ENCODE measurements around the gene GART.

DNA sequence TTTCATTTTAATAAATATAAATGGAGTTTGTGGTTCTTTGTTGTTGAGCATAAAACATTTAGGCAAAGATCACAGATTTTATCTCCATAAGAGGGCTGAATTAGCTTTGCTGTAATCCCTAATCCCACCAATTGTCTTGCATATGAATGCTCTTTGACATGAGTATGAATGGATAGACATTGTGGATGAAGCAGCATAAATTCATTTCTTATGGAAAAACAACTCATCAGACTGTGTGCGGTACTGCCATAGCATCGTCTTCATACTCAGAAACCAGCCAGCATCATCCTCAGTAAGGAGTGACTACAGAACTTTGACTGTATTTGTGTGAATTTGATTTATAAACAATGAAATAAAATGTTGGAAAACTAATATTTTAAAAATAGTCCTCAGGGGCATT is 20.5 kb upstream of the GART start:
- TF ChIP-seq TAF1 (IDR thresholded peaks at IDR 0.05; ENCODE audit: low read depth, low read length) (no peak), POLR2AphosphoS5 (IDR thresholded peaks at IDR 0.05; ENCODE audit: low read depth, low read length) (0 out of 2 replicates have a peak, but pooled peaks have one; percentile 27), POLR2A (IDR thresholded peaks at IDR 0.05; ENCODE audit: low read depth, low read length) (0 out of 2 replicates have a peak, but pooled peaks have one; percentile 43), POU2F2 (IDR thresholded peaks at IDR 0.05; ENCODE audit: low read depth, low read length) (no peak)

All from GM12891 (cell line).